GM19463 (cell line): ENCODE results near the gene MAP3K12.
A peak's percentile ranks its signal among the peaks of the same experiment; 100 is the strongest.
"Not testable (repeated sequence)": the region's sequence is repeated elsewhere in the genome, so short reads cannot be mapped to it uniquely, and the experiment has no call there.

ENCODE experiments used
- ATAC-seq: cut with Tn5 transposase; IDR thresholded peaks from one replicate; pipeline ENCODE4 v1.9.1; 2021; ENCODE audit warnings: mild to moderate bottlenecking, moderate library complexity; ENCODE audit not compliant: unreplicated experiment

Gene MAP3K12

DNA sequence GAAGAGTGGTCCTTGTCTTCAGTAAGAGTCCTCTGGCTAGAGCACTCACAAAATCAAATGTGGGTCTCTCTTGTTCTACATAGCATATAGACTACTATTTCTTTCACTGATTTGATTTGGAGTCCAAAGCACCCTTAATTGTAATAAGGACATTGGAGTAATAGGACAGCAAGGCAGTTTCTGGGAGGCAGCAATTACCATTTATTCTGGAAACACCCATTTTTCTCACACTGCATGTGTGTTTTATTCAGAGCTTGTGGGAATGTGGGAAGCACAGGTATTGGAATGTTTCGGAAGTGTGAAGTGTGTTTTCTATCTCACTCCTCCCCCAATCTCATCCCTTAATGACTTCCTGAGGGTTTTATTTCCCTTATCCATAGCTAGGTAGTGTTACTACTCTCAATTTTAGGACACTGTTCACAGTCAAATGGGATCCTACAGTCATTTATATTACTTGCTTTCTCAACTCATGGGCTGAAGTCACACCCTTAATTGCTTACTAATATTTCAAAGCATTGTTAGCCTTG is 27.1 kb downstream of the MAP3K12 start:
- no peak for ATAC-seq

DNA sequence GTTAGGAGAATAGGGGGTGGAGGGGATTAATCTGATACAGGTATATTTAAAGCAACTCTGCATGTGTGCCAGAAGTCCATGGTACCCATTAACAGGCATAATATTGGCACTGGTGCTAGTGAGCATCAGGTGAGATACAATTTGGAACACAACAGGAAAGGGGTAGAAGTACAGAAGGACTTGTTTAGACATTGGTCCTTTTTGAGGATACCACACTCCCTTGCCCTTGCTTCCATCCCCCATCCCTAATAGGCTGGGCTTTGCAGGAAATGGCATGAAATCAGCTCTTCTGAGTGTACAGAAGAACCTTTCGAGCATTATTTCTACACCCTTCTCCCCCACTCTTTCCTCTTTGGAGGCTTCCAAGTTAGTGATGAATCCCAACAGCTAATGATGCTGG is 31.0 kb downstream of the MAP3K12 start:
- no peak for ATAC-seq

DNA sequence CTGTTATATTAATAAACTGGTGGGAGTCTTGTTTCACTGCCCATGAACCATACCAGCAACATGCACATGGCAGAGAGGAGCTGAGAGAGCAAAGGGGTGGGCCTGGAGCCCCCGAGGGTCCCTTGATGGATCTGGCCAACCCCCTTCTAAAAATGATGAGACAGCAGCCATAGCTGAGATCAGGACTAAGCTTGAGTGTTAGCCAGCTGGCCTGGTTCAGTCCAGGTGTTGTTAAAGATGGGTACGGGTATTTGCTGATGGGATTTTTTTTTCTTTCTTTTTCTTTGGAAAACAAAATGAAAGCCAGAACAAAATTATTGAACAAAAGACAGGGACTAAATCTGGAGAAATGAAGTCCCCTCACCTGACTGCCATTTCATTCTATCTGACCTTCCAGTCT is 31.4 kb downstream of the MAP3K12 start:
- ATAC-seq, result no peak

- no peak for ATAC-seq
These were observed 32.2 kb downstream of the MAP3K12 start for GRCh38 chr12:53467082-53467481.

DNA sequence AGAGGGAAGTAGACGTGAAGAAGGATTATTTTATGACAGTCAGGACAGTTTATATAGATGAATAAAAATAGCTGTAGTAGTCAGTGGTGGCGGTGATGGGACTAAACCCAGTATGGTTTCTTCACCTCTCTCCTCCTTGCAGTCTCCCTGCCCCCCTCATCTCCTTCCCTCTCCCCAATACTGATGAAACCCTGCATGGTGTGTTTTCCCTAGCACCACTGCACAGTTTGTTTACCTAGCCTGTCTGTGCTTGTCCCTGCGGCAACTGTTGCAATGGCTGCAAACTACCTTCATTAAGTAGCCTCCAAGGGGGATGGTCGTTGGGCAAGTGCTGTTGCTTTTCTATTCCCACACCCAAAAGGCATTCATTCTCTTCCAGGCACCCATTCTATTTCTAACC is 32.6 kb downstream of the MAP3K12 start:
- no peak for ATAC-seq

- ATAC-seq, result no peak
These were observed 33.6 kb downstream of the MAP3K12 start for GRCh38 chr12:53465679-53466078.

DNA sequence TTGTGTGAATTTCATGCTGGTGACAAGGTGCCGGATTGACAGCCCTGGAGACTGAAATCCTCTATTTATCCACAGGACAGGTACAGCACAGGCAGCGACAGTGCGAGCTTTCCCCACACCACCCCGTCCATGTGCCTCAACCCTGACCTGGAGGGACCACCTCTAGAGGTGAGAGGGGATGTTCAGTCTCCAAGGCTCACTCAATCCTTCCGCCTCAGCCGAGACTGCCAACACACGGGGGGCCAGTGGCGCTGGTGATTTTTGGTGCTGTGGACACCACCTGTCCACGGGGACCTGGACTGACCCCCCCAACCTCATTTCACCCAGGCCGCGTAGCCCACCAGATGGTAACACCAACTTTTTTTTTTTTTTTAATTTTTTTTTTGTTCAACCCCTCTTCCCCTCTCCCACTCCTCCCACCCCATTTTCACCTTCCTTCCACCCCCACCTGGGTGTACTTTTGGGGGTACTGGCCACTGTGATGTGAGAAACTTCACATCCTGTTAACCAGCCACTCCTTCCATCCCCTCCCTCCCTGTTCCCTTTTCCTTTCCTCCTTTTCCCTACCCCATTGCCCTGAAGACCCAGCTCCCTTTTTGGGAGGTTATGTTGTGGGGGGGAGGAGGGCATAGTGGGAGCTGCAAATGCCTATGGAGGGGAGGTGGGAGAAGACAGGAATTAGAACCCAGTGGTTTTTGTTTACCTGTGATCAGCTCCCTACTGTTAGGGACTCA is 34.4 kb downstream of the MAP3K12 start:
- no peak for ATAC-seq

DNA sequence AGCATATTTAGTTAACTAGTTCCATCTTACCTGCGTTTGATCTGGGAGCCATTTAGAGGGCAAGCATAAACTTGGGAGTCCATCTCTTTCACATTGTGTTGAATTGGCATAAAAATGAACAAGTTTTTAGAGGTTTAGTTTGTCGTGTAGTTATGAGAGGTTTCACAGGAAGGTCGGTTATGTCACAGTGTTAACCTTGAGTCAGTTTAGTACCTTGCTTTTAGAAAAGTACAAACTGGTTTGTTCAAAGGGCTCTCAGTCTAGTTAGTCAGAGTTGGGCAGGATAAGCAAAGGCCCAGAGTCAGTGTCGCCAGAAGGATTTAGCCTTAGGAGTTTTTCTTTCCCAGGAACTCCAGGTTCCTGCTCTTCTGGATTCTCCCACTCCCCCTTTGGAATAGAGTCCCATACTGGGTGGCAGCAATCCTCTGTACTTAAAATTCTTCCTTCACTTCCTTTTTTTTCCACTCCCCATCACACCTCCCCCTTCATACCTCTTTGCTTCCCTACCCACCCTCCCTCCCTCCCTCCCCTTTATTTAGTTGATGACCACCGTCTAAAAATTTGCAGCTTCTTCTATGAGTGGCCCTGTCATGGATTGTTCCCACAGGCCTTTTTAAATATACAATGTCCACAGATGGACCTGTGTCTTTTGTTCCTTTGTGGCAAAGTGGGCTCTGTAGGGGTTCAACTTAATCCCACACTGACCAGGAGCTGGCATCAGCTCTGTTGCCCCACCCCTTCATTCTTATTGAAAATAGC is 35.3 kb downstream of the MAP3K12 start:
- ATAC-seq, result no peak

- no peak for ATAC-seq
These were observed 36.3 kb downstream of the MAP3K12 start for GRCh38 chr12:53462935-53463334.

GRCh38 chr12:53461591-53461990 is 37.7 kb downstream of the MAP3K12 start:
- no peak for ATAC-seq

DNA sequence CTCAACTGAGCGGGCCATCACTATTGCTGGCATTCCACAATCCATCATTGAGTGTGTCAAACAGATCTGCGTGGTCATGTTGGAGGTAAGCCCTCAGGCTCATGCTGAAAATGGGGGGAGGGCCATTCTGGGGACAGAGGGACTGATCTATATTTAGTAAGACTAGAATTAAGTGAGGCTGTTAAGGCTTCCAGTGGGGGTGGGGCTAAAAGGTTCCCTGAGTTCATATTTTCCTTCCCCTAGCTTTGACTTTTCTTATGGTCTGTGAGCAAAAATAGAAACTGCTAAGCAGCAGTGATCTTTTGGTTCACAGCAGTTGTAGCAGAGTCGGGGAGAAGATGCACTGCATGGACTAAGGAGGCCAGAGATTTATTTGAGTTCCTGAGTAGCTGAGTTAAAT is 38.2 kb downstream of the MAP3K12 start:
- ATAC-seq, result no peak

- ATAC-seq, result no peak
These were observed 40.2 kb downstream of the MAP3K12 start for GRCh38 chr12:53459097-53459496.

DNA sequence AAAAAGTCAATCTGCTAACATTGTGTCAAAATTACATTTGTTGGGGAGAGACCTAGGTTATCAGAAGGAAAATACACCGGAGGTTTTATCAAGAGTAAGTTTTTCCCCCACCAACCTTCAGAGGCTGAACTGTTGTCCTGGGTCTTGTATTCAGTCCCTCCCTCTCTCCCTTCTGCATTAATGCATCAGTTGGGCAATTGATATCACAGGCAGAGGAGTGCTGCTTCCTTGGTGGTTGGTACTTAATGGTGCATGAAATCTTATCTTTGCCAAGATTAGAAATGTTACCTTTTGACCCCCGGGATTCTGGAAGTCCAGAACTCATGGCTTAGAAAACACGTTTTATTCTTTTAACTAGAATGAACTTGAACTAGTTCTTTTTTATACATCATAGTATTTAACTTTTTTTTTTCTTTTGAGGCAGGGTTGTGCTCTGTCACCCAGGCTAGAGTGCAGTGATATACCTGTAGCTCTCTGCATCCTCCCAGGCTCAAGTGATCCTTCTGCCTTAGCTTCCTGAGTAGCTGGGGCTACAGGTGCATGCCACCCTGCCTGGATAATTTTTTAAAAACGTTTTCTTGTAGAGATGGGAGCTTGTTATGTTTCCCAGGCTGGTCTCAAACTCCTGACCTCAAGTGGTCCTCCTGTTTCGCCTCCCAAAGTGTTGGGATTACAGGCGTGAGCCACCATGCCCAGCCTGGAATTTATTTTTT is 42.4 kb downstream of the MAP3K12 start:
- no peak for ATAC-seq

DNA sequence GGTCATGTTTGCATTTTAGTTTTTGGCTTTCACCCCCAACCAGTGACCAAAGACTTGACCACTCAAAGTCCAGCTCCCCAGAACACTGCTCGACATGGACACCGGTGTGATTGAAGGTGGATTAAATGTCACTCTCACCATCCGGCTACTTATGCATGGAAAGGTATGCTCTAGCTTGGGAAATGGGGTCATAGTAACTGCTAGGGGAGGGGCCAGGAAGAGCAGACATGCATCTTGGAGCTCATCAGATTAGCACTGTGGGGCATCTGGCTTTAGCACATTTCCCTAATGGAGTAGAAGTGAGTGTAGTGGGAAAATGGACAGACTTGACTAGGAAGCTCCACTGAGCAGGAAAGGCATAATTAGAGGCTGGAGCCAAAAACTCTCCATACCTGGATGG is 44.6 kb downstream of the MAP3K12 start:
- ATAC-seq, result no peak

- no peak for ATAC-seq
These were observed 45.2 kb downstream of the MAP3K12 start for GRCh38 chr12:53453953-53454640.

- no peak for ATAC-seq
These were observed 46.8 kb downstream of the MAP3K12 start for GRCh38 chr12:53452159-53453077.

DNA sequence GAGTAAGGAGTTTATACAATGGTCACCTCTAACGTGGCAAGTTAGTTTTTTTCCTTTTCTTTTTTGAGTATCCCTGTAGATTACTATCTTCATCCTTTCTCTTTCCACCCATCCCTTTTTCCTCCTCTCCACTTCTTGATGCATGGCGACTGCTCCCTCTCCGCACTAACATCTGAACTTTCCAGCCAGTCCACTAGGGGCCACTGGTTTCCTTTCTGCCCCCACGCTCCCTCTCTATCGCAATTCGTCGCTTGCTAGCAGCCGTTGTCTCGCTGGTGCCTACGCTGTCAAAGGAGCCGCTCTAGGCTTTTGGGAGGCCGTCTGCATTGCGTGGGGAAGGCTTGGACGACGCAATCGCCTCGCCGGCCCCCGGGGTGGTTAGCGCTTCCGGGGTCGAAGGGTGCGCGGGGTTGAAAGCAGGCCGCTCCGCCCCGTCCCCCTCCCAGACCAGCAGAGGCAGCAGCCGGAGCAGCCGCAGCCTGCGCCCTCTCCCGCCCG is 47.5 kb downstream of the MAP3K12 start, which contains the start of gene PCBP2:
Gene PCBP2 (plus strand): TSS at position 442 of the 498 bp plus-strand sequence. CDS start 2,699 bp downstream, outside the sequence.
- peak; percentile 98 for ATAC-seq

DNA sequence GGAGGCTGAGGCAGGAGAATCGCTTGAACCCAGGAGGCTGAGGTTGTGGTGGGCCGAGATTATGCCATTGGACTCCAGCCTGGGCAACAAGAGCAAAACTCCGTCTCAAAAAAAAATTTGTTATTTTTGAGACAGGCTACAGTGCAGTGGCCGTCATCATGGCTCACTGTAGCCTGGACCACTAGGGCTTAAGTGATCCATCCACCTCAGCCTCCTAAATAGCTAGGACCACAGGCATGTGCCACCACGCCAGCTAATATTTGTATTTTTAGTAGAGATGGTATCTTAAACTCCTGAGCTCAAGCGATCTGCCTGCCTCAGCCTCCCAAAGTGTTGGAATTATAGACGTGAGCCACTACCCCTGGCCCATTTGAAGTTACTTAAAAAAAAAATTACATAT is 48.3 kb downstream of the MAP3K12 start:
- ATAC-seq, result no peak

DNA sequence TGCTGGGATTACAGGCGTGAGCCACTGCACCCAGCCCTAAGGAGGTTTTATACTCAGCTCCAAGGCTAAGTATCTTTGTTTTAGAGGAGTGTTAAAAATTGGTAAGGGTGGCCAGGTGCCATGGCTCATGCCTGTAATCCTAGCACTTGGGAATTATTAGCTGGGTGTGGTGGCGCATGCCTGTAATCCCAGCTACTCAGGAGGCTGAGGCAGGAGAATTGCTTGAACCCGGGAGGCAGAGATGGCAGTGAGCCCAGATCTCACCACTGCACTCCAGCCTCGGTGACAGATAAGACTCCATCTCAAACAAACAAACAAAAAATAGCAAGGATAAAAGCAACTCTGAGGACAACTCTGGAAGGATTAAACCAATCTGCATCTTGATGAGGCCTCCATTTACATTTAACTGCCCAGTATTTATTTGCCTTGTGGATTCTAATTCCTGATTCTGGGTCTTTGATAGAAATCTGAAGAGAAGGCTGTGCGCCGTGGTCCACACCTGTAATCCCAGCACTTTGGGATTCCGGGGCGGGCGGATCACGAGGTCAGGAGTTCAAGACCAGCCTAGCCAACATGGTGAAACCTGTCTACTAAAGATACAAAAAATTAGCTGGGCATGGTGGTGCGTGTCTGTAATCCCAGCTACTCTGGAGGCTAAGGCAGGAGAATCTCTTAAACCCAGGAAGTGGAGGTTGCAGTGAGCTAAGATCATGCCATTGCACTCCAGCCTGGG is 54.5 kb downstream of the MAP3K12 start:
- ATAC-seq, result not testable (repeated sequence)
